HG02798 (cell line): ENCODE results near the gene CHMP4A.

Experiments
- ATAC-seq: cut with Tn5 transposase; IDR thresholded peaks from one replicate; pipeline ENCODE4 v1.9.1; 2021; ENCODE audit warnings: mild to moderate bottlenecking; ENCODE audit not compliant: unreplicated experiment, poor library complexity

CHMP4A gene

GRCh38 chr14:24198814-24199524, 14.3 kb downstream of the CHMP4A start:
- no peak for ATAC-seq

GRCh38 chr14:24197056-24197450, 16.2 kb downstream of the CHMP4A start:
- ATAC-seq, result no peak

GRCh38 chr14:24196071-24197055, 16.9 kb downstream of the CHMP4A start:
- ATAC-seq, result peak; percentile 24

- peak; percentile 85 for ATAC-seq
Observed at GRCh38 chr14:24195186-24196070, 17.9 kb downstream of the CHMP4A start, which contains the start of gene TM9SF1. Gene TM9SF1 (minus strand): TSS chr14:24195441. CDS start chr14:24195019, 422 bp downstream.

DNA sequence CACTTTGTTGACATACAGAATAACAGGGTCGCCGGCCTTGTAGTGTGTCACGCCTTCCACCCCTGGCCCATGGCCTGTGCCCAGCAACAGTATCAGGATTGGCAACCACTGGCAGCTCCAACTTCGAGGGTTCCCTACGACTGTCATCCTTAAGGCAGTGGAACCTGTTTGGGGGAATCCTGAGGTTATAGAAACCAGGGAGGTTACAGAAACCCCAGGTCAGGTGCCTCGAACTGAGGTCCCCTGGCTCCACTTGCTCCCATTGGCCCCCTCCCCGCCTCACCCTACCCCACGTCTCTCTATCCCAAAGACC, 18.5 kb downstream of the CHMP4A start:
- ATAC-seq, result no peak

DNA sequence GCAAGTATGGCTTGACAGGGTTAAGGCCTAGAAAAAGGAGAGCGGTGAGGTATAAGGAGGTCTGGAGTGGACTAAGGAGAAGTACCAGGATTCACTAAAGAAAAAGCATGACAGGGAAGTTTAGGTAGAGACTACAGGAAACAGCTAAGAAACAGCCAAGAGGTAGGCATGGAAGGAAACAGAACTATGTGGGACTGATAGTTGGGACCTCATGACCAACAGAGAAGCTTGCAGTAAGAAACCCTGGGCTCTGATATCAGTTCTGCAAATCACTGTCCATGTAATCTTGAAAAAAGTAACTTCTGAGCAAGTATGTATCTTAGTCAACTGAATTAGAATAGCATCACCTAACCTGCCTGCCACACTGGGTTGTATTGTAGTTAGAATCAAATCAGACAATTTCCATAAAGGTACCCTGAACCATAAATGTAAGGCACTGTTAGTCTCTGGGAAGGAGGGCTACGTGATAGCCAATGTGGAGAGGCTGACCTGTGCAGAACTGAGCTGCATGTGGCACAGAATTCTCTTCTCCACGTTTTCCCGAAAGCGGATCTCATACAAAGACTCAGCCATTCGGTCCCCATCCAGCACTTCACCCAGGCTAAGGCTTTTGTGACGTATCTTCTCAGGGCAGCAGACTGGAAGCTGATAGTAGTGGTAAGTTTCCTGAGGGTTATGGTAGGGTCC, 19.0 kb downstream of the CHMP4A start:
- ATAC-seq, result no peak

GRCh38 chr14:24192933-24193332, 20.4 kb downstream of the CHMP4A start:
- no peak for ATAC-seq

DNA sequence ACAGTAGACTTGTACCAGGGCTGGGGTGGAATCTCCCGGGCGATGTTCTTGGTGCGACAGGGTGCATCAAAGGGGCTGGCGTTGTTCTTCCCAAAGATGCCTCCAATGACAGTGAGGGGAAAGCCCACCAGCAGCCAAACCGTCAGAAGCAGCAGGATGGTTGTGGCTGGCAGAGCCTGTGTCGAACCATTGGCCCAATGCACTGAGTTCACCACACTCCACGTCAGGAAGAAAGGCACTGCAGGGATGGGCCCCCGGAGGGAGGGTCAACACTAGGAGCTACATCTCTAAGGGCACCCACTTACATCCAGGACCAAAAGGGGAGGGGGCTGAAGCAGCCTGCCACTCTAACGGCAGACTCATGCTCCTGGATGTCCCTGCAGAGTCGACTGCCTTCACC, 22.9 kb downstream of the CHMP4A start:
- ATAC-seq, result no peak

- ATAC-seq, result no peak
Observed at GRCh38 chr14:24189460-24189859, 23.8 kb downstream of the CHMP4A start.

DNA sequence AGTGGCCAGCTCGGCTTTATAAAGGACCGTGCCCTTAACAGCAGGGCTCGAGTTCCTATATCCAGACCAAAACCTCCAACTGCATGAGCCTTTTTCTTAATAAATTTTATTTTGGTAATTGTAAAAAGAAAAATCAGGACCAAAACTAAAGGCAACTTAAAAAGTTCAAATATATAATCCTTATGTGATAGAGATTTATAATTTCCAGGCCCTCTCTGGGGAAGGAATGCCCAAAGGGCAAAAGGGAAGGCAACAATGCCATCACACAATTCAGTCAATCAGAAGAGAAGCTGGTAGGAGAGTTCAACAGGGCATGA, 24.3 kb downstream of the CHMP4A start:
- no peak for ATAC-seq

DNA sequence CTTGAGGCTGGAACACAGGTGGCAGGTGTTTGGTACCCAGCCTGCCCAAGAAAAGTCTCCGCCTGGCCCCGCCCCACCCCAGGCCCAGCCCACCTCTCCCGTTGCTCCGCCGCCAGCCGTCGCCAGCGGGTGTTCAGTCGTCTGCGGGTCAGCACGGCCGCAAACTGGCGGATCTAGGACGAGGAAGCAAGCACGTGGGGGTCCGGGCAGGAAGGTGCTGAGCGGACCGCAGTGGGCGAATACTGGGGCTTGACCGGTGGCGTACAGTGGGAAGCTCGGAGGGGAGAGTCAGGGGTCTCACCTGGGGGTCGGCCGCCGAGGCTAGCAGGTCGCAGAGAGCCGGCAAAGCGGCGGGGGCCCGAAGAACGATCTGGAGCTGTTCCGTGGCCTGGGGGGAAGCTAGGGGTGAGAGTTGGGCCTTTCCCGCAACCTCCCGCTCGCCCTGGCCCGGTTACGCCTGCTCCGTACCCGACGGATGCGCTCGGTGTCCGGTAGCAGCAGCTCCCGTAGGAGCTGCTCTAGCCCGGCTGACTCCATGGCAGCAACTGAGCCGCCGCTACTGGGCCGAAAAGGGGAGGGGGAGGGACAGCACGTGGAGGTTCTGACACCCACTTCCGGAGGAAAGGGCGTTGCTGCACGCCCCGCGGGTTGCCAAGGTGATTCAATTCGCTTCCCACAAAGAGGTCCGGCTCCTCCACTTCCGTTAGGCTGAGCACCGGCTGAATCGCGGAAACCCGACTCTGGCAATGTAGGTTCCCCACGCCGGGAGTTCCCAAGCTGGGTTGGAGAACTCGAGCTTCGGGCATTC, 24.8 kb downstream of the CHMP4A start, which contains the start of gene IPO4:
Gene IPO4 (minus strand): TSS at position 566 of the 808 bp plus-strand sequence. CDS start 29 bp downstream, at position 537.
- peak; percentile 94 for ATAC-seq

GRCh38 chr14:24187539-24187915, 25.8 kb downstream of the CHMP4A start:
- no peak for ATAC-seq

DNA sequence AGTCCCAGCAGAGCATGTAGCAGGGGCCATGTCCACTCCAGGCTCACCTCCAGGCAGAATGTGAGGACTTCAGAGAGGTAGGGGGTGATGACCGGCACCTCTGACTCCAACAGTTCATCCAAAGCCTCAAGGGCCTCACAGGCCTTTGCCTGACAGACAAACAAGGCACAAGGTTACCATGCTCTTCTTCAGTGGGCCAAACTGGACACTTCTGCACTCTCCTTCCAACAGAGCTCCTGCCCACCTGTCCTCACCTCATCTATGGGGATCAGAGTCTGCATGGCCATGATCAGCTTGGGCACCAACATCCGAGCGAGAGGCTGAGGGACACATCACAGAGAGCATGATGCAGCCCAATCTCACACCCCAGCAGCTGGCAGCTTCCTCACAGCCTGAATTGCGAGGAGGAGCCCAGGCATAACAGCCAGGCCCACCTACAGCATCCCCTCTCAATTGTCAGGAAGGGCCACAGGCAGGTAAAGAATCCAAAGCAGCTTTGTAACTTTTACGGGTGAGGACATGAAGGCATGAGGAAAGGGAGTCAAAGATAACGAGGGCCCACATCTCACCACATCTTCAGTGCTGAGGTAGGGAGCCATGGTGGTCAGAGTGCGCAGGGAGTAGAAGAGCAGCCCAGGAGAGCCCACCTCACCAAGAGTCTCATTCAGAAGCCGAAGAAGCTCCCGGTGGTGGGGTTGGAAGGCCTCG, 26.3 kb downstream of the CHMP4A start:
- ATAC-seq, result no peak

DNA sequence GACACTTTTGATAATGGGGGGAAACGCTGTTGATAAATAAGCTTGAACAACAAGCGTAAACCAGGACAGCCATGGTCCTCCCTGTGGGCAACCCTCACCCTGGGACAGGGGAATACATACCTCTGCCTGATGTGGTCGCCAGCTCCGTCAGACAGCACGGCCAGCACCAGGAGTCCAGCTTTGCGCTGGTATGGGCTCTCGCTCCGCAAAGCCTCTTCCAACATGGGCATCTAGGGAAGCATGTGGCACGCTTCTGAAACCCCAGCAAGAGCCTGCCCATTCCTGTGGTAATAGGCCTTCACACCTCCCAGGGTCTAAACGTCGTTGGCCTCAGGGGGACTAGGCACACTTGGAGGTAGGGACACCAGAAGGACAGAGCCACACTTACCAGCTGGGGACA, 27.5 kb downstream of the CHMP4A start:
- no peak for ATAC-seq

DNA sequence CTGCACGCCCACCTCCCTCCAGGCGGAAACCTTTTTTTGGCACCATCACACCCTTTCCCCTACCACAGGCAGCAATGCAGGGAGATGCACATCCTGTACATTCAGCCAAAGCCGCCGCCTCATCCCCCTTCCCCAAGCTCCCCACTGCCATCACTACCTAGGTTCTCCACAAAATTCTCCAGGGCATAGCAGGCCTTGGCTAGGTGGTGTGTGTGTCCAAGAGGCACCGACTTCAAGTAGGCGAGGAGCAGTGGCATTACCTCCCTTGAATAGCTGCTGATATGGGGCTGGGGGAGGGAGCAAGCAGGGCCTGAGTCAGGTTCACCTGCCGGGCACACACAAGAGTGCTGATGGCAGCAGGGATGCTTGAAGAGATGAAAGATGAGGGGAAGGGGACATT, 28.3 kb downstream of the CHMP4A start:
- no peak for ATAC-seq

DNA sequence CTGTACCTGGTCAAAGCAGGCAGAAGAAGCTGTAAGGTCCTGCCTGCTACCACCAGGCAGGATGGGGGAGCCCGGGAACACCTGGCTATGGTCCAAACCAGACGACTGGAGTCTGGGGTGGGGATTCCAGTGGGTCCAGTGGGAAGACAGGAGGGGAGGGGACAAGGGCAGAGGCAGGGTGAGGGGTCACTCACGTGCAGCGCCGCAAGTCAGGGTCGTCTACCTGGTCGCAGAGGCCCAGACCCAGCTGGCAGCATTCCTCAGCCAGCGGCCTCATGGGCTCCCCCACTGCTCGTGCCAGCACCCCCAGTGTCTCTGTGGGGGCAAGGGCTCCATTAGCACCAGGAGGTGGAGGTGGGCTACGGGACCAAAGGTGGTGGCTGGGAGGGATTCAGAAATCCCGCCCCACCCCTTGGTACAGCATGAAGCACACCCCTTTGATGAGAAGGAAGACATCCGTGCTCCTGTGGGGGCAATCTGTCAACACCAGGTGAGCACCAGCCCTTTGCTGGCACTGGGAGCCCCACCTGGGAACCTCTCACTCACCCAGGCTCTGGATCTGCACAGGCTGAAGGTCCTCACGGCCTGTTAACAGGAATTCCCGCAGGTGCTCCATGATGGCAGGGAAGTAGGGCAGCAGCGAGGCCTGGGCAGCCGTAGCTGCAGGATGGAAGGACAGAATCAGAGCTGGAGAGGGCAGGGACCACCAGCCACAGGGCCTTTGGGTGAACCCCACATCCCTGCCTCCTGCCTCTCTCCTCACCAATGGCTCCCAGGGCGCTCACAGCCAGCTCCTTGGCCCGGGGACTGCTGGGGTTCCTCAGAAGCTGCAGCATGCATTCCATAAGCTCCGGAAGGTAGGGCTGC, 29.0 kb downstream of the CHMP4A start:
- no peak for ATAC-seq

- ATAC-seq, result no peak
Observed at GRCh38 chr14:24183014-24183481, 30.2 kb downstream of the CHMP4A start.
